IPS-18c (cell line): Measurements from ENCODE around the gene CAPNS1.

Experiments used
- H3K4me3 ChIP-seq: 2 replicates; pipeline ENCODE4 v1.7.0; 2013; ENCODE audit warnings: low read depth, mild to moderate bottlenecking, low read length, moderate library complexity; ENCODE audit not compliant: insufficient read depth
- H3K9me3 ChIP-seq: one replicate; pipeline ENCODE4 v1.6.1; 2013; ENCODE audit warnings: mild to moderate bottlenecking, low read length, moderate library complexity; ENCODE audit not compliant: control insufficient read depth, insufficient read depth

CAPNS1 gene

GRCh38 chr19:36139473-36140303 is at the start of gene CAPNS1:
Gene CAPNS1, plus strand, starts transcription at chr19:36140066. Its CDS starts 946 bp downstream, at chr19:36141012.
- H3K4me3 ChIP-seq, result peak within 1 kb of the TSS; percentile 97
- H3K9me3 ChIP-seq, result peaks cover 4% of the 10 kb centered on the region

- Histone ChIP-seq H3K9me3 (peaks cover 2% of the 10 kb centered on the region), H3K4me3 (no peak overlapping the region)
Measured at GRCh38 chr19:36090910-36091695, 48.8 kb upstream of the CAPNS1 start.

GRCh38 chr19:36092566-36092965 is 47.3 kb upstream of the CAPNS1 start:
- peaks cover under 1% of the 10 kb centered on the region for H3K9me3 ChIP-seq

GRCh38 chr19:36093146-36093662 is 46.7 kb upstream of the CAPNS1 start:
- Histone ChIP-seq H3K4me3 (no peak overlapping the region), H3K9me3 (no peaks in the 10 kb centered on the region)

More at GRCh38 chr19:36092566-36092965, 47.3 kb upstream of the CAPNS1 start:
- no peak overlapping the region for H3K4me3 ChIP-seq

- no peaks in the 10 kb centered on the region for H3K9me3 ChIP-seq
Measured at GRCh38 chr19:36093687-36094086, 46.2 kb upstream of the CAPNS1 start.

GRCh38 chr19:36097036-36097435 is 42.8 kb upstream of the CAPNS1 start:
- H3K4me3 ChIP-seq, result no peak overlapping the region

More at GRCh38 chr19:36093687-36094086, 46.2 kb upstream of the CAPNS1 start:
- H3K4me3 ChIP-seq, result no peak overlapping the region

GRCh38 chr19:36099166-36099785 is 40.6 kb upstream of the CAPNS1 start:
- Histone ChIP-seq H3K9me3 (peaks cover 4% of the 10 kb centered on the region), H3K4me3 (no peak overlapping the region)

More at GRCh38 chr19:36097036-36097435, 42.8 kb upstream of the CAPNS1 start:
- H3K9me3 ChIP-seq, result peaks cover 4% of the 10 kb centered on the region

- Histone ChIP-seq H3K4me3 (no peak overlapping the region), H3K9me3 (peaks cover 4% of the 10 kb centered on the region)
Measured at GRCh38 chr19:36100476-36100875, 39.4 kb upstream of the CAPNS1 start.

- Histone ChIP-seq H3K9me3 (peaks cover 4% of the 10 kb centered on the region), H3K4me3 (no peak overlapping the region)
Measured at GRCh38 chr19:36101550-36102327, 38.1 kb upstream of the CAPNS1 start.

- H3K9me3 ChIP-seq, result peaks cover 4% of the 10 kb centered on the region
- H3K4me3 ChIP-seq, result no peak overlapping the region
Measured at GRCh38 chr19:36103040-36103626, 36.7 kb upstream of the CAPNS1 start.

- H3K4me3 ChIP-seq, result no peak overlapping the region
- peaks cover 4% of the 10 kb centered on the region for H3K9me3 ChIP-seq
Measured at GRCh38 chr19:36103842-36104552, 35.9 kb upstream of the CAPNS1 start.

GRCh38 chr19:36106441-36106840 is 33.4 kb upstream of the CAPNS1 start:
- Histone ChIP-seq H3K9me3 (no peaks in the 10 kb centered on the region), H3K4me3 (no peak overlapping the region)

- Histone ChIP-seq H3K4me3 (no peak overlapping the region), H3K9me3 (no peaks in the 10 kb centered on the region)
Measured at GRCh38 chr19:36106991-36107390, 32.9 kb upstream of the CAPNS1 start.

GRCh38 chr19:36108684-36109083 is 31.2 kb upstream of the CAPNS1 start:
- no peaks in the 10 kb centered on the region for H3K9me3 ChIP-seq
- H3K4me3 ChIP-seq, result no peak overlapping the region

GRCh38 chr19:36110487-36111199 is 29.2 kb upstream of the CAPNS1 start, which contains the start of gene OVOL3:
Gene OVOL3, plus strand, starts transcription at chr19:36111143. Its CDS starts 60 bp downstream, at chr19:36111203.
- Histone ChIP-seq H3K9me3 (no peaks in the 10 kb centered on the region), H3K4me3 (no peak within 1 kb of the TSS)
